GM18870 (cell line): ENCODE results near the gene USH1C.

ENCODE experiments used
- ATAC-seq: cut with Tn5 transposase; IDR thresholded peaks from one replicate; pipeline ENCODE4 v1.9.1; 2021; ENCODE audit warnings: moderate library complexity; ENCODE audit not compliant: unreplicated experiment

Gene USH1C

DNA sequence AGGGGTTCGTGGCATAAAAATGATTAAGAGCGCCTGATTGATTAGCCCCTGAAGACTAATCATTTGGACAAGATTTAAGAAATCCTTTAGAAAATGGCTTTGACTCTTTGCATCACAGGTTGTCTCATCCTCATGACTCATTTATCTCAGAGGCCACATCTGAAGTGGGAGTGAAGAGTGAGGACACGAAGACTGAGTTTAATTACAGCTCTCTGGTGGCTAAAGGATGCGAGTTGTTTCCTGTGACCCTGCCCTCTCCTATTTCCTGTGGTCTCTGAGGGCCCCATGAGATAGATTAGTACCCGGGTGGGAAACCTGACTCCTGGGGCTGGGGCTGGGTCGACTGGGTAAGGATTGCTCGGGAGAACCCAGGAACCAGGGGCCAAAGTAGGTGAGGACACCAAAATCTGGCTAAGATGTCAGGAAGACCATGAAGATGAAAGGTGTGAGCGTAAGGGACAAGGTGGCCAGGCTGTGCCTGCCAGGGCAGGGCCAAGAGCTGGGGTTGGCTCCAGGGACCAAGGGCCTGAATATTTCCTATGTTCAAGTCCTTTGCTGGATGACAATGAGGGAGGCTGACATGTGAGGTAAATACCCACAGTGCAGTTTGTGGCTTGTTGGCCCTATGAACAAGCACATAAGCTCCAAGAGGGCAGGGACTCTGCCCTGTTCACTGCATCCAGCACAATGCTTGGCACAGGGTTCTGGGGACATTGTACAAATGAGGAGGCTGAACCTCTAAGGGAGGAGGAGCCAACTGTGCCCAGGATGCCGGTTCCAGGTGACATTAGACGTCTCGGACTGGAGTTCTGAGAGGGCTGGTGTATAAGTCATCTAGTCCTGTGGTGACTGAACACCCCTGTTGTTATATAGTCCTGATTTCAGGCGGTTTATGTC is 6.5 kb upstream of the USH1C start:
- no peak for ATAC-seq

- no peak for ATAC-seq
These were observed 4.2 kb upstream of the USH1C start for GRCh38 chr11:17548444-17548843.

DNA sequence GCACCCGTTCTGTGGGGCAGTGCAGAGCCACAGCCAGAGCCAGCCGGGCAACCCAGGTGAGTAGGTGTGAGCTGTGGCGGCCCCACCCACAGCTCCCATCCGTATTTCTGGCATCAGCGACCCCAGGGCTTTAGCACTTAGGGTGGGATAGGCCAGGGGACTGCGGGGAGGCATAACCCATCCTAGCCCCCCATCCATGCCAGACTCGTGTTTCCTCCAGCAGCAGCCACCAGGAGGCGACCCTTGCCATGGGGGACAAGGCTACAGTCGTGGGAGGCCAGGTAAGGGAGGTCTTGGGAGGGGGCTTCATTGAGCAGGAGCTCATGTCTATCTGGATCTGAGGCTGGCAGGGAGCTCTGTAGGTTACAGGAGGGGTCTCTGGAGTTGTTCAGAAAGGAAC is 3.7 kb upstream of the USH1C start:
- no peak for ATAC-seq

DNA sequence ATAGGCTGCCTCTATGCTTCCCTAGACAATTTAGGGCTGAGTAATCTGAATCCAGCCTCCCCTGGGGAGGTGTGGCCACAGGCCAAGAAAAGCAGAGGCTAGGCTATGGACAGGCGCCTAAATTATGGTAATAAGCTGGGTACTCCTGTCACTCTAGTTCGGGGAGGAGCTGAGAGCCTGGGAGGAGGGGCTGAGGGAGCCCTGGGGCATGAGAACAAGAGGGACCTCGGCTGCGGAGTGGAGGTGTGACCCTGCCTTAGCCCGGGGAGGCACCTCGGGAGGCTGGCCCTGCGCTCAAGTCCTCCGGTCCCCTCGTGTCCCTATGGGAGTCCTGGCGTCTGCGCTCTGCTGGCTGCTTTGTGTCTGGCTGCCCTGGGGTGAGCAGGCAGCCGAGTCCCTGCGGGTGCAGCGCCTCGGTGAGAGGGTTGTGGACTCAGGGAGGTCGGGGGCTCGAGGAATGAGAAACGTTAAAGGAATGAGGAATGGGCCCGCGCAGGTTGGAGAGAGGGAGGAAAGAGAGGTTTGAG is 2.9 kb upstream of the USH1C start, which contains the start of gene OTOG:
Gene OTOG (plus strand): TSS at position 209 of the 527 bp plus-strand sequence. CDS start 114 bp downstream, at position 323.
- no peak for ATAC-seq

GRCh38 chr11:17546240-17546639 is 2.0 kb upstream of the USH1C start:
- ATAC-seq, result no peak

DNA sequence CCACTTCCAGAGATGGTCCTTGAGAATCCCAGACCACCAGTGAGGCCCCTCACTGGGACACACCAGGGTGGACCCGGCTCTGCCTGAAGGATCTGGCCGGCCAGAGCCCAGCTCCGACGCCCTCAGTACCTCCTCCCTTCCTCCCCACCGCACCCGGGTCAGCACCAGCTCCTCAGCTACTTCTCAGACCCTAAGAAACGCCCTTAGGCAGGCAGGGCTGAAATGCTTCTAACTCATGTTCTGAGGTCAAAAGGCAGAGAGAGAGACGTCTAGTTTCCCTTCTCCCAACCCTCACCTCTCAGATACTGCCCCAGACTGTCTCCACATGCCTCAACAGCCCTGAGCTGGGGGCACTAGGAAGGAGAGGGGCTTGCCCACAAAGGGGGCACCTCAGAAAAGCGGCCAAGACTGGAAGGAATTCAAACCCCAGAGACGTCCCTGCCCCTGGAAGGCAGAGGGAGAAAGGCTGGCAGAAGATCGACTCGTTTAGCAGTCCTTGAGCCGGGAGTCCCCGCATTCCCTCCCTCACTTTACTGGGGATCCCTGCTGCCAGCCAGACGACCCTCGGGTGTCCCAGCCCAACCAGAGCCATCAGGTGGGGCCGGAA is 539 bp downstream of the USH1C start:
- ATAC-seq, result no peak

DNA sequence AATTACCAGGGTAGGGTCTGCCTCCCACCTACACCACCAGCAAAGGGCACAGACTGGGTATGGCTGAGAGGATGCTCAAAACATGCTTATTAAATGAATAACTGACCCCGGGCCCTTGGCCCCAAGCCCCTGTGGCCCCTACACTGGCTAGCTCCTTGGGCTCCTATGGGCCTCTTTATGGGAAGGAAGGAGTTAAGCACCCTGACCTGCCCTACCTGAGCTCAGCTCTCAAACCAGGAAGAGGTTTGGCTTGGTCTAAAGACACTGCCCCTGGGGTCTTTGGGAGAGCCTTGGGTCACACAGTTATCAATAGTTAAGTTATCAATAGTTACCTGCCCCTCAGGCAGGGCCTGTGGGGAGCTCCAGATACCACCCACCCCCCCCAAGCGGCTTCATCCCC is 1.2 kb downstream of the USH1C start:
- no peak for ATAC-seq

DNA sequence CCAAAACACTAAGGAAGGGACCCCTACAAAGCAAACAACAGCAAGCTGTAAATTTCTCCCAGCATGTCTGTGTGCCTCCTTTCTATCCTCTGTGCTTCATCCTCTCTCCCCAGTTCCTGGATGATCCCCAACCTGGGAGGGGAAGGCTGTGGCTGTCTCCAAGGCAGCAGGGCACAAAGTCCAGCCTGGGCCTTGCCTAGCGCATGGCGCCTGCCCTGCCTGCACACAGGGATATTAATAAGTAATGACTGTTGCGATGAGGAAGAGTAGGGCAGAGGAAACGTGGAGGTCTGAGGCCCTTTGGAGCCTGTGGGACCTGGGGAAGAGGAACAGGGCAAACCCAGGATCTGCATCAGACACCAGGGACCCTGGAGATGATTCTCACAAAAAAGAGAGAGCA is 2.0 kb downstream of the USH1C start:
- no peak for ATAC-seq

GRCh38 chr11:17541330-17541885 is 2.8 kb downstream of the USH1C start:
- no peak for ATAC-seq

GRCh38 chr11:17540807-17541206 is 3.4 kb downstream of the USH1C start:
- ATAC-seq, result no peak

DNA sequence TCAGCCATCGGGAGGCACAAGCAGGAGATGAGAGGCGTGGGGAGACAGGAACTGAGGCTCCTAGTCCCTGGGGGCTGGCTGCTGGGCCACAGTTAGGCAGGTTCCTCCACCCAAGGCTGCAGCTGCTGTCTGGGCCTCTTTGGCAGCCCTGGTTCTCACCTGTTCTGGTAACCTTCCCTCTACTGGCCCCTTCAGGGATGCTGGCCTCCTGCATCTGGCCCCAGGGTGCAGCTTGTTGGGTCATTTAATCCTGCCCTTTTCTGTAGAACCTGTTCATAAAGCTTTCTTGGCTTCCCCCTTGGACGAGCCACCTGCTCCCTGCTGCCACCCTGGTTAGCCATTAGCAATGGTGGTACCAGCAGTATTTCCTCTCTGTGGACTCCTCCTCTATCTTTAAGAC is 5.5 kb downstream of the USH1C start:
- ATAC-seq, result no peak

- ATAC-seq, result no peak
These were observed 6.2 kb downstream of the USH1C start for GRCh38 chr11:17538054-17538453.

DNA sequence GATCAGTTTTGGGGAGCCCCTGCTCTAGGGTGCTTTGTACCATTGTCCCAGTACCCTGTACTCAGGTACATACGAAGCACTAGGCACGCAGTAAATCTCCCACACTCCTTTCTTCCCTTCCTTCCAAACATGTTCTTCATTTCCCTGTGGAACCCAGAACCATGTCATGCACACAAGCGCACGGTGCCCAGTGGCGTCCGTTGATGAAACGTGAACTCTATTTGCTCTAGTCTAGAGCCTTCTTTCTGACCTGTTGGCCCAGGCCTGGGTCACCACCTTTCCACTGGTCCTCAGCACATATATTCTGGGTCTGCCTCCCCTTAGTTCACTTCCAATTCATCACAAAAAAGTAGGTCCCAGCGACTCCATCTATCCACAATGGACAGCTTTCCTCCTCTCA is 7.0 kb downstream of the USH1C start:
- no peak for ATAC-seq

DNA sequence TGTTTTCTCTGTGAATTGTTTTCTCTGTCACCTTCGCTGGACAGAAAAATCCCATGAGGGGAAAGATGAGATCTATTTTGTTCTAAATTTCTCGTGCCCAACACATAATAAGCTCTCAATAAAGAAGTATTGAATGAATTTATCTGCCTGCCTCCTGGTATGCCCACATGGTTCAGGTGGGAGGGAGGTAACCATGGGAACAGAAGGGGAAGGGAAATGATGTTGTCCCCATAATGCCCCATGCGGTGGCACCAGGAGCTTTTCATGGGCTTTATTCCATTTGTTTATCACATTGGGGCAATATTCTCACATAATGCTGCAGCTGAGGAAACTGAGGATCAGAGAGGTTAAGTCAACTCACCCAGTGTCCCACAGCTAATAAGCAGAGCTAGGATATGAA is 8.7 kb downstream of the USH1C start:
- no peak for ATAC-seq

DNA sequence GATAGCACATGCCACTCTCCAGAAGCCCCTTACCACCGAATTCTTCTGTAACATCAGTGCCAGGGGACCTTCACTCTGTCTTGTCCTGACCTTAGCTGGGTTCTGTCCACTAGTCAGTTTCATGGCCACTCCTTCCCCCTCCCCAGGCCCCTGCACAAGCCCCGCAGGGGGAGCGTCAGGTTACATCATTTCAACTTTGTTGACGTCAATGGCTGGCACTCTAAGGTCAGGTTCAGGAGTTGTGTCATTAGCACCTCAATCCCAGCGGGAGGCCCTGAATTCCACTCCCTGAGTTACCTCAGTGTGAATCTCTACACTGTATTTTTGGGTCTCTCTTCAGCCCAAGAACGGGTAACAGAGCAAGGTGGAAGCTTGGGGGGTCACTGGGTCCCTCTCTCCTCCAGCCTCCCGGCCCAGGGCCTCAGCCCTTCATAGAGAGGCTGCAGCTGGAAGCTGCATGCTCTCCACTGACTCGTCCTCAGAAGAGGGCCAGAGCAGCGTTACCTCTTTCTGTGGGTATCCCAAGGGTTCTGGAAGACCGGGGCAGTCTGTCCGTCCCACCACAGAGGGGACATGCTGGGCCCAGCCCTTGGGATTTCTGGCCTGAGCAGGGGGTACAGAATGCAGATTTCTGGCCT is 10.3 kb downstream of the USH1C start:
- ATAC-seq, result no peak

DNA sequence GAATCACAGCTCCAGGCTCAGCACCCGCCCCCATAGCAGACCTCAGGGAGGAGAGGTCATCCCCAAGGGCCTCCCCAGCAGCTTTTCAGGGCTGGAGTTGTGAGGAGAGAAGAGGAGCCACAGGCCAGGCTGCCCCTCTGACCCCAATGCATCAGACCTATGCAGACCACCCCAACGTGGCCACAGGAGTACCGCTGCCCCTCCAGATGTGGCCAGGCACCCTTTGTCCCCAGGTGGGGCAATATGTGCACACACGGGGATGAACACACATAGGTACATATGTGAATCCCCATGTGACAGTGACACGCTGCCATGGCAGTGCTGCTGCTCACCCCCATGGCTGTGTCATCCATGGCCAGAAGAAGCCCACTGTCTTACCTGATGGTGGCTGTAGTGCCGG is 10.9 kb downstream of the USH1C start:
- ATAC-seq, result no peak

DNA sequence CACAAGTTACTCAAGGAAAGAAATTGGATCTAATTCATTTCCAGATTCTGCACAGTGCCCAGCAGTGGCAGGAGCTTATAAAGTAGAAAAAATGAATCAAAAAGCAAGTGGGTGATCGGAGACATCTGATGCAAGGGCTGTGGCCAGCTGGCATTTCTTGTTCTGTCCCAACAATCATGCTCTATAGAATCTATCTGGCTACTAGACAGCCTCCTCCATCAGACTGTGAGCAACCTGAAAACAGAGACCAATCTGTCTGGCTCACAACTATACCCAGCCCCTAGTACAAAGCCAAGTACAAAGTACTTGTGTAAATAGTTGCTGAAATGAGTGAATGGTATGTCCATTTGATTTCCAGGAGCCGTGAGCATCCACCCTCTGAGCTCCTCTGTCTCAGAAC is 11.4 kb downstream of the USH1C start:
- no peak for ATAC-seq

GRCh38 chr11:17531636-17532113 is 12.5 kb downstream of the USH1C start:
- ATAC-seq, result no peak

- no peak for ATAC-seq
These were observed 13.1 kb downstream of the USH1C start for GRCh38 chr11:17531071-17531600.

GRCh38 chr11:17529844-17530185 is 14.4 kb downstream of the USH1C start:
- no peak for ATAC-seq
